H1 (cell line): ENCODE results near the gene MAML3. TPM values are rescaled to one million over a fixed set of nuclear protein-coding genes. Genes with fewer than 3 reads are reported as not detected.

Experiments used
- CTCF ChIA-PET: fragments of 300-600 bp; sonication (Branson Sonifier 250); formaldehyde crosslinking; loops from one replicate; lab custom pipeline; 2021; ENCODE audit not compliant: partially characterized antibody; lab: Charles Lee
- POLR2A ChIA-PET: fragments of 300-600 bp; sonication (Branson Sonifier 250); formaldehyde crosslinking; loops from one replicate; lab custom pipeline; 2021; ENCODE audit warnings: inconsistent platforms; ENCODE audit not compliant: partially characterized antibody; lab: Charles Lee
- DNase-seq, 2 experiments: peaks; one replicate each; pipeline versions ENCODE4 v3.0.0 to v3.0.0-alpha.2; 2010 to 2022; ENCODE audit warnings: low spot score in 2 of 2, low read depth in 1 of 2, mixed read lengths in 1 of 2
- FAIRE-seq: peaks from 2 replicates; lab custom pipeline; 2011; peaks lifted over from hg19 to GRCh38; lab: Jason Lieb, UNC
- H2AFZ ChIP-seq: 2 replicates; pipeline ENCODE4 v1.8.1; 2012; ENCODE audit warnings: low read length, inconsistent platforms
- H2AK5ac ChIP-seq: 2 replicates; pipeline ENCODE4 v1.6.1; 2013; ENCODE audit warnings: low read depth, low read length
- H2BK120ac ChIP-seq: replicated peaks from 2 replicates; pipeline ENCODE3; 2013; ENCODE audit warnings: low read depth, low read length, inconsistent platforms
- H2BK12ac ChIP-seq: 2 replicates; pipeline ENCODE4 v1.6.1; 2013; ENCODE audit warnings: low read depth, low read length
- H2BK15ac ChIP-seq: 2 replicates; pipeline ENCODE4 v1.6.1; 2013; ENCODE audit warnings: low read length
- H2BK20ac ChIP-seq: 2 replicates; pipeline ENCODE4 v1.6.1; 2013; ENCODE audit warnings: low read length
- H2BK5ac ChIP-seq: 2 replicates; pipeline ENCODE4 v1.6.1; 2013; ENCODE audit warnings: low read depth, low read length
- H3K14ac ChIP-seq: 2 replicates; pipeline ENCODE4 v1.6.1; 2013; ENCODE audit warnings: inconsistent platforms; ENCODE audit not compliant: insufficient read length
- H3K18ac ChIP-seq: 2 replicates; pipeline ENCODE4 v1.6.1; 2013; ENCODE audit warnings: low read length; ENCODE audit errors: extremely low read depth
- H3K23ac ChIP-seq: 2 replicates; pipeline ENCODE4 v1.6.1; 2013; ENCODE audit warnings: inconsistent platforms; ENCODE audit not compliant: insufficient read length
- H3K23me2 ChIP-seq: 2 replicates; pipeline ENCODE4 v1.6.1; 2013; ENCODE audit warnings: low read depth, low read length
- H3K27ac ChIP-seq: 2 replicates; pipeline ENCODE4 v1.6.1; 2011; ENCODE audit warnings: low read depth, low read length, inconsistent platforms
- H3K27me3 ChIP-seq, 4 experiments: replicated peaks in 1 of 4; 1 replicate in 1 of 4; 2 replicates in 3 of 4; pipeline versions ENCODE4 v1.6.1 to v1.8.1; 2011 to 2013; ENCODE audit warnings: low read length in 3 of 4, mild to moderate bottlenecking in 3 of 4, inconsistent platforms in 2 of 4, mixed read lengths in 2 of 4, moderate library complexity in 1 of 4; ENCODE audit not compliant: control insufficient read depth in 3 of 4, insufficient read depth in 3 of 4; ENCODE audit errors: extremely low read depth in 1 of 4
- H3K36me3 ChIP-seq, 4 experiments: 2 replicates each; pipeline versions ENCODE4 v1.6.1 to v1.8.1; 2011 to 2013; ENCODE audit warnings: mild to moderate bottlenecking in 4 of 4, low read length in 3 of 4, moderate library complexity in 2 of 4, control low read depth in 1 of 4, inconsistent platforms in 1 of 4; ENCODE audit not compliant: insufficient read depth in 4 of 4, control insufficient read depth in 2 of 4
- H3K4ac ChIP-seq: replicated peaks from 2 replicates; pipeline ENCODE3; 2013; ENCODE audit warnings: low read length, low read depth, mixed read lengths, inconsistent platforms; ENCODE audit not compliant: insufficient read length
- H3K4me1 ChIP-seq, 4 experiments: replicated peaks in 1 of 4; 1 replicate in 1 of 4; 2 replicates in 3 of 4; pipeline versions ENCODE4 v1.6.1 to v1.8.1; 2011 to 2013; ENCODE audit warnings: low read length in 3 of 4, inconsistent platforms in 2 of 4, mixed read lengths in 1 of 4; ENCODE audit not compliant: insufficient read depth in 4 of 4, control insufficient read depth in 3 of 4
- H3K4me2 ChIP-seq, 2 experiments: 2 replicates each; pipeline versions ENCODE4 v1.6.1 to v1.8.1; 2011 to 2013; ENCODE audit warnings: low read depth in 2 of 2, low read length in 2 of 2, control low read depth in 1 of 2, inconsistent platforms in 1 of 2, mild to moderate bottlenecking in 1 of 2; ENCODE audit not compliant: insufficient read depth in 1 of 2
- H3K4me3 ChIP-seq, 4 experiments: fragments of 200-600, 300-600 bp in 1 of 4; sonication (generic), shearing (Covaris generic), sonication (Bioruptor Twin) in 1 of 4; 2 replicates each; pipeline versions ENCODE4 v1.5.1 to v1.8.1; 2011 to 2016; ENCODE audit warnings: low read length in 4 of 4, low read depth in 3 of 4, control low read depth in 2 of 4, inconsistent platforms in 2 of 4, mild to moderate bottlenecking in 2 of 4, mixed read lengths in 1 of 4, moderate library complexity in 1 of 4; ENCODE audit not compliant: insufficient read depth in 2 of 4; ENCODE audit errors: extremely low read depth in 1 of 4
- H3K56ac ChIP-seq: replicated peaks from 2 replicates; pipeline ENCODE3; 2013; ENCODE audit warnings: low read depth, mild to moderate bottlenecking, mixed read lengths, low read length, inconsistent platforms; ENCODE audit not compliant: insufficient read length
- H3K79me1 ChIP-seq: 2 replicates; pipeline ENCODE4 v1.6.1; 2013; ENCODE audit warnings: low read depth, low read length, control low read depth
- H3K79me2 ChIP-seq, 2 experiments: 2 replicates each; pipeline versions ENCODE4 v1.6.1 to v1.8.1; 2012 to 2013; ENCODE audit warnings: low read length in 2 of 2, mild to moderate bottlenecking in 2 of 2, inconsistent platforms in 1 of 2; ENCODE audit not compliant: insufficient read depth in 2 of 2, control insufficient read depth in 1 of 2
- H3K9ac ChIP-seq, 4 experiments: replicated peaks in 1 of 4; 1 replicate in 1 of 4; 2 replicates in 3 of 4; pipeline versions ENCODE4 v1.6.1 to v1.8.1; 2011 to 2013; ENCODE audit warnings: low read depth in 3 of 4, low read length in 3 of 4, control low read depth in 2 of 4, mild to moderate bottlenecking in 2 of 4, moderate library complexity in 2 of 4, inconsistent platforms in 1 of 4; ENCODE audit errors: extremely low read depth in 1 of 4
- H3K9me3 ChIP-seq, 2 experiments: 2 replicates each; pipeline versions ENCODE4 v1.6.1 to v1.8.1; 2012 to 2013; ENCODE audit warnings: mild to moderate bottlenecking in 2 of 2, moderate library complexity in 2 of 2, control low read depth in 1 of 2, inconsistent platforms in 1 of 2, low read depth in 1 of 2, low read length in 1 of 2, mixed read lengths in 1 of 2; ENCODE audit not compliant: insufficient read depth in 2 of 2
- H4K20me1 ChIP-seq, 2 experiments: replicated peaks in 1 of 2; 2 replicates each; pipeline versions ENCODE3 to v1.8.1; 2011 to 2013; ENCODE audit warnings: inconsistent platforms in 2 of 2, low read length in 2 of 2, mild to moderate bottlenecking in 1 of 2; ENCODE audit not compliant: insufficient read depth in 2 of 2, control insufficient read depth in 1 of 2
- H4K5ac ChIP-seq: 2 replicates; pipeline ENCODE4 v1.6.1; 2013; ENCODE audit warnings: low read length, low read depth, mixed read lengths, inconsistent platforms; ENCODE audit not compliant: insufficient read length
- H4K8ac ChIP-seq: 2 replicates; pipeline ENCODE4 v1.8.0; 2013; ENCODE audit warnings: mild to moderate bottlenecking, moderate library complexity, low read length, inconsistent platforms; ENCODE audit not compliant: insufficient read depth; ENCODE audit errors: extremely low read depth
- H4K91ac ChIP-seq: replicated peaks from 2 replicates; pipeline ENCODE3; 2013; ENCODE audit warnings: low read length, mixed read lengths, inconsistent platforms; ENCODE audit not compliant: insufficient read length
- CBX5 ChIP-seq: fragments of 300-800, 300-1000 bp; sonication (generic); IDR thresholded peaks from 2 replicates; pipeline ENCODE4 v1.7.1; 2016; ENCODE audit warnings: antibody characterized with exemption, low read length, low read depth
- CREB1 ChIP-seq: IDR thresholded peaks from 2 replicates; pipeline ENCODE4 v1.6.1; 2012; ENCODE audit warnings: inconsistent platforms
- EZH2 ChIP-seq: fragments of 200-600 bp; sonication (generic); IDR thresholded peaks from 2 replicates; pipeline ENCODE4 v1.7.1; 2012; ENCODE audit warnings: low read depth, mild to moderate bottlenecking, moderate library complexity, low read length, inconsistent platforms; ENCODE audit not compliant: severe bottlenecking
- NANOG ChIP-seq: IDR thresholded peaks from 2 replicates; pipeline ENCODE4 v1.6.1; 2011; ENCODE audit warnings: low read length, low read depth, mild to moderate bottlenecking, inconsistent platforms; ENCODE audit not compliant: insufficient read depth, poor library complexity, severe bottlenecking
- NRF1 ChIP-seq: IDR thresholded peaks from 2 replicates; pipeline ENCODE4 v1.6.1; 2011; ENCODE audit warnings: mild to moderate bottlenecking, low read depth, low read length, improper control_type of control experiment
- POU5F1 ChIP-seq: IDR thresholded peaks from 2 replicates; pipeline ENCODE4 v1.6.1; 2011; ENCODE audit warnings: low read depth, mild to moderate bottlenecking, low read length, moderate library complexity
- SP4 ChIP-seq: IDR thresholded peaks from 2 replicates; pipeline ENCODE4 v1.6.1; 2012; ENCODE audit warnings: low read length, inconsistent platforms
- WGBS, 2 experiments: shearing (Covaris generic) in 1 of 2; methylation state at CpG; one replicate each; pipeline versions ENCODE4 v1.1.6 to v1.1.7; 2013 to 2015; ENCODE audit warnings: low lambda C conversion rate in 2 of 2, mixed read lengths in 2 of 2, inconsistent platforms in 1 of 2, low coverage in 1 of 2, missing lambda C conversion rate in 1 of 2; ENCODE audit not compliant: insufficient replicate concordance in 2 of 2, insufficient coverage in 1 of 2, insufficient read length in 1 of 2; ENCODE audit errors: extremely low coverage in 1 of 2, missing lambda C conversion rate in 1 of 2; 5-methylcytosine and 5-hydroxymethylcytosine counted together
- polyA plus RNA-seq, 7 experiments: library from polyadenylated mRNA; depleted of rRNA in 3 of 7; stranded (reverse) in 5 of 7; unstranded in 2 of 7; fragments of >200 nt in 5 of 7; fragments of 200-250 nt in 2 of 7; gene quantifications; 1 replicate in 5 of 7; 2 replicates in 1 of 7; 4 replicates in 1 of 7; pipeline versions ENCODE4 v1.2.1 to v1.2.3, GENCODE V29; 2011 to 2013; ENCODE audit warnings: missing spikeins in 2 of 7, mixed read lengths in 2 of 7
- total RNA-seq: library from RNA; stranded (reverse); fragmentation: NEBNext Ultra II Directional; extraction: Animal tissue kit (Norgen Biotek cat#: 25700); gene quantifications from 2 replicates; pipeline ENCODE4 v1.2.1, GENCODE V29; 2021
- TF ChIP-seq, protein P1 (sequence below), 3 experiments: IDR thresholded peaks; 1 replicate in 2 of 3; 2 replicates in 1 of 3; pipeline versions ENCODE4 v1.5.1 to v1.6.1; 2011; ENCODE audit warnings: low read length in 3 of 3, mild to moderate bottlenecking in 3 of 3, inconsistent platforms in 2 of 3, low read depth in 1 of 3, moderate library complexity in 1 of 3; ENCODE audit not compliant: insufficient read depth in 1 of 3; ENCODE audit errors: control extremely low read depth in 1 of 3
- TF ChIP-seq, protein P2 (sequence below): IDR thresholded peaks from 2 replicates; pipeline ENCODE4 v1.6.1; 2012; ENCODE audit warnings: inconsistent platforms

The MAML3 gene
- total and polyA plus RNA-seq, 2 of the 8 experiments (the other 6 are each of a cell fraction or from before 2014, with no cell fraction given): 2.1 to 5.7 TPM

DNA sequence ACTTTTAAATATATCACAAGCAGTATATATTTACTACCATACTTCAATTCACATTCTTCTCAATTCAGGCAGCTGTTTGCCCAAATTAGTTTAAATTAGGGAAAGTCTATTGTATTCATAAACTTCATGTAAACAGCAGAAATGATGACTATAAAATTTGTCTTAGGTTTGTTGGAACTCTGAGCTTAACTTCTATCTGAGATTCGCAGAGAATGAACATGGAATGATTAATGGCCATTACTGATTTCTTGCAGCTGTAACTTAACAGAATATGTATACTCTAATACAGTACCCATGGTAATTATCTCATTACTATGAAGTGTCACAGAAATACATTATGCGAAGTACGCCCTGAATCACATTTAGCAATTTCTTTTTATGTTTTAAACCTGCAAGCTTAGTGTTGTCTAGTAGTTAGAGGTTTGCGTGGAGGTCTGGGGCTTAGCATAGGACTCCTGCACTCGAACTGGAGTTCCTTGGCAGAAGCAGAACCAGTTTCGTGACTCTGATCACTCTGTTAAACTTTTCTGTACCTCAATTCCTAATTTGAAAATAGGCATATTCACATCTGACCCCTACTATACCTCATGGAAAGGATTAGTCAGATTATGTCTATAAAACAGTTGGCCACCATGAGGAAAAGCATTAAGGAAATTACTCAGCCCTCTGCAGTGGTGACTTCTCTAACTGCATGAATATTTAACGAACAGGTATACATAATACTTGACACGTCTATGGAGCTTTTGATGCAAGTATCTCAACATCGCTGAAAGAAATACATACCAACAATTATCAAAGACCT, 245.1 kb downstream of the MAML3 start:
- Histone ChIP-seq H4K8ac (no peak overlapping the region), H2AFZ (no peak overlapping the region), H2BK15ac (no peak overlapping the region), H2BK120ac (no peak overlapping the region), H4K20me1 (no peaks in the 10 kb centered on the region), H3K9ac (no peak overlapping the region), H2BK5ac (no peak overlapping the region), H3K4ac (no peak overlapping the region), H3K14ac (no peak overlapping the region), H3K23ac (no peak overlapping the region), H3K79me2 (no peaks in the 10 kb centered on the region), H3K36me3 (no peaks in the 10 kb centered on the region), H3K4me1 (no peaks in the 10 kb centered on the region), H2BK12ac (no peak overlapping the region), H2AK5ac (no peak overlapping the region), H4K5ac (no peak overlapping the region), H3K27ac (no peak overlapping the region), H3K9me3 (peaks cover 0 to 2% of the 10 kb centered on the region in 2 experiments; a peak in 1 of 4 replicates), H3K23me2 (no peaks in the 10 kb centered on the region; the same call in 1 of the 2 replicates), H3K4me3 (no peak overlapping the region), H4K91ac (no peak overlapping the region), H3K56ac (no peak overlapping the region), H3K79me1 (no peaks in the 10 kb centered on the region), H3K18ac (no peak overlapping the region), H2BK20ac (no peak overlapping the region), H3K4me2 (no peak overlapping the region), H3K27me3 (peaks cover 0 to 1% (median 0%) of the 10 kb centered on the region in 4 experiments; a peak in 1 of 7 replicates)
- ChIA-PET CTCF (interaction anchor here (0.6 to 2.4 kb wide), 5 partner anchors 13 to 122 kb away, joined by 3 to 8 read pairs (median 3); no protein-coding TSS in a partner anchor), POLR2A (interaction anchor here (0.9 kb wide), 1 partner anchor 13 kb away, joined by 3 read pairs; no protein-coding TSS in a partner anchor)
- no peak for DNase-seq
- FAIRE-seq: no peak
- WGBS, 2 experiments: 93% methylated on average over 9 of the region's 9 CpGs; no CpG with 5 or more reads in 1 of the 2 experiments
- TF ChIP-seq CREB1 (no peak), POU5F1 (no peak), EZH2 (no peak), CBX5 (no peak), NANOG (no peak), SP4 (no peak), NRF1 (no peak)
- TF ChIP-seq, protein P1, sequence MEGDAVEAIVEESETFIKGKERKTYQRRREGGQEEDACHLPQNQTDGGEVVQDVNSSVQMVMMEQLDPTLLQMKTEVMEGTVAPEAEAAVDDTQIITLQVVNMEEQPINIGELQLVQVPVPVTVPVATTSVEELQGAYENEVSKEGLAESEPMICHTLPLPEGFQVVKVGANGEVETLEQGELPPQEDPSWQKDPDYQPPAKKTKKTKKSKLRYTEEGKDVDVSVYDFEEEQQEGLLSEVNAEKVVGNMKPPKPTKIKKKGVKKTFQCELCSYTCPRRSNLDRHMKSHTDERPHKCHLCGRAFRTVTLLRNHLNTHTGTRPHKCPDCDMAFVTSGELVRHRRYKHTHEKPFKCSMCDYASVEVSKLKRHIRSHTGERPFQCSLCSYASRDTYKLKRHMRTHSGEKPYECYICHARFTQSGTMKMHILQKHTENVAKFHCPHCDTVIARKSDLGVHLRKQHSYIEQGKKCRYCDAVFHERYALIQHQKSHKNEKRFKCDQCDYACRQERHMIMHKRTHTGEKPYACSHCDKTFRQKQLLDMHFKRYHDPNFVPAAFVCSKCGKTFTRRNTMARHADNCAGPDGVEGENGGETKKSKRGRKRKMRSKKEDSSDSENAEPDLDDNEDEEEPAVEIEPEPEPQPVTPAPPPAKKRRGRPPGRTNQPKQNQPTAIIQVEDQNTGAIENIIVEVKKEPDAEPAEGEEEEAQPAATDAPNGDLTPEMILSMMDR (IDR thresholded peaks at IDR 0.05; ENCODE audit: control extremely low read depth in 1 of 3, insufficient read depth in 1 of 3, low read depth in 1 of 3, low read length in 3 of 3): no peak
- TF ChIP-seq, protein P2, sequence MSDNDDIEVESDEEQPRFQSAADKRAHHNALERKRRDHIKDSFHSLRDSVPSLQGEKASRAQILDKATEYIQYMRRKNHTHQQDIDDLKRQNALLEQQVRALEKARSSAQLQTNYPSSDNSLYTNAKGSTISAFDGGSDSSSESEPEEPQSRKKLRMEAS: no peak
